Thyroid gland (tissue), 4 donors: ENCODE results near the gene DYNC1LI2.

Experiments
- POLR2A ChIP-seq, 2 donors: fragments of 450-650 bp; IDR thresholded peaks; one replicate each; pipeline ENCODE4 v1.6.1; 2017; ENCODE audit warnings: antibody characterized with exemption in 2 of 2, mild to moderate bottlenecking in 2 of 2, moderate library complexity in 1 of 2
- TF ChIP-seq, protein P1 (sequence below), 6 experiments: fragments of 200-600 bp in 3 of 6; fragments of 450-650 bp in 3 of 6; sonication (generic) in 3 of 6; IDR thresholded peaks; one replicate each; pipeline ENCODE4 v1.5.1; 2016 to 2019; ENCODE audit warnings: antibody characterized with exemption in 6 of 6, mild to moderate bottlenecking in 2 of 6, inconsistent platforms in 1 of 6, moderate library complexity in 1 of 6

GRCh38 chr16:66786551-66786950 is 35.1 kb upstream of the DYNC1LI2 start:
- TF ChIP-seq, protein P1, sequence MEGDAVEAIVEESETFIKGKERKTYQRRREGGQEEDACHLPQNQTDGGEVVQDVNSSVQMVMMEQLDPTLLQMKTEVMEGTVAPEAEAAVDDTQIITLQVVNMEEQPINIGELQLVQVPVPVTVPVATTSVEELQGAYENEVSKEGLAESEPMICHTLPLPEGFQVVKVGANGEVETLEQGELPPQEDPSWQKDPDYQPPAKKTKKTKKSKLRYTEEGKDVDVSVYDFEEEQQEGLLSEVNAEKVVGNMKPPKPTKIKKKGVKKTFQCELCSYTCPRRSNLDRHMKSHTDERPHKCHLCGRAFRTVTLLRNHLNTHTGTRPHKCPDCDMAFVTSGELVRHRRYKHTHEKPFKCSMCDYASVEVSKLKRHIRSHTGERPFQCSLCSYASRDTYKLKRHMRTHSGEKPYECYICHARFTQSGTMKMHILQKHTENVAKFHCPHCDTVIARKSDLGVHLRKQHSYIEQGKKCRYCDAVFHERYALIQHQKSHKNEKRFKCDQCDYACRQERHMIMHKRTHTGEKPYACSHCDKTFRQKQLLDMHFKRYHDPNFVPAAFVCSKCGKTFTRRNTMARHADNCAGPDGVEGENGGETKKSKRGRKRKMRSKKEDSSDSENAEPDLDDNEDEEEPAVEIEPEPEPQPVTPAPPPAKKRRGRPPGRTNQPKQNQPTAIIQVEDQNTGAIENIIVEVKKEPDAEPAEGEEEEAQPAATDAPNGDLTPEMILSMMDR (IDR thresholded peaks at IDR 0.05): no peak
- no peak for TF ChIP-seq POLR2A (IDR thresholded peaks at IDR 0.05)
